Fibroblast of villous mesenchyme (primary cell): ENCODE results near the gene ASB2. TPM values are rescaled to one million over a fixed set of nuclear protein-coding genes. Genes with fewer than 3 reads are reported as not detected.

Source experiments
- DNase-seq: peaks from one replicate; pipeline ENCODE4 v3.0.0-alpha.2; 2010; ENCODE audit warnings: low read depth
- H3K4me3 ChIP-seq: 2 replicates; pipeline ENCODE4 v1.5.1; 2011; ENCODE audit warnings: low read depth, mild to moderate bottlenecking, low read length
- CTCF ChIP-seq: IDR thresholded peaks from 2 replicates; pipeline ENCODE4 v1.5.1; 2012; ENCODE audit warnings: low read depth, mild to moderate bottlenecking, low read length; ENCODE audit not compliant: insufficient read depth
- total RNA-seq: library from RNA; depleted of rRNA; stranded (reverse); fragments of >200 nt; gene quantifications from 2 replicates; pipeline ENCODE4 v1.2.3, GENCODE V29; 2012

ASB2 gene
- total RNA-seq, 1 donor = 0.86 TPM

- no peak overlapping the region for H3K4me3 ChIP-seq
- no peak for DNase-seq
Measured at GRCh38 chr14:93975791-93976476, 436 bp downstream of the ASB2 start.

GRCh38 chr14:93974833-93975232, 1.5 kb downstream of the ASB2 start:
- no peak for DNase-seq
- no peak overlapping the region for H3K4me3 ChIP-seq
- no peak for TF ChIP-seq CTCF

More at GRCh38 chr14:93975791-93976476, 436 bp downstream of the ASB2 start:
- no peak for TF ChIP-seq CTCF

- no peak overlapping the region for H3K4me3 ChIP-seq
- no peak for TF ChIP-seq CTCF
- DNase-seq = no peak
Measured at GRCh38 chr14:93974299-93974698, 2.1 kb downstream of the ASB2 start.

- no peak overlapping the region for H3K4me3 ChIP-seq
- DNase-seq = no peak
- TF ChIP-seq CTCF = no peak
Measured at GRCh38 chr14:93973607-93974006, 2.8 kb downstream of the ASB2 start.

GRCh38 chr14:93972618-93973205, 3.7 kb downstream of the ASB2 start:
- H3K4me3 ChIP-seq = no peak overlapping the region
- no peak for DNase-seq
- TF ChIP-seq CTCF = no peak

- no peak for TF ChIP-seq CTCF
- H3K4me3 ChIP-seq = no peak overlapping the region
- DNase-seq = no peak
Measured at GRCh38 chr14:93971635-93972027, 4.7 kb downstream of the ASB2 start.

- H3K4me3 ChIP-seq = peak overlapping the region; percentile 27
- DNase-seq = peak; percentile 13
- TF ChIP-seq CTCF = no peak
Measured at GRCh38 chr14:93970965-93971634, 5.3 kb downstream of the ASB2 start.
